Breast epithelium (tissue), 3 donors: ENCODE data around the gene SNX6.

ENCODE experiments used
- CTCF ChIP-seq, 3 donors: fragments of 450-650 bp; IDR thresholded peaks; one replicate each; pipeline ENCODE4 v1.5.1; 2016 to 2017; ENCODE audit warnings: antibody characterized with exemption in 3 of 3, mild to moderate bottlenecking in 3 of 3, moderate library complexity in 3 of 3
- POLR2A ChIP-seq: fragments of 450-650 bp; IDR thresholded peaks from one replicate; pipeline ENCODE4 v1.6.1; 2016; ENCODE audit warnings: antibody characterized with exemption, mild to moderate bottlenecking, moderate library complexity

DNA sequence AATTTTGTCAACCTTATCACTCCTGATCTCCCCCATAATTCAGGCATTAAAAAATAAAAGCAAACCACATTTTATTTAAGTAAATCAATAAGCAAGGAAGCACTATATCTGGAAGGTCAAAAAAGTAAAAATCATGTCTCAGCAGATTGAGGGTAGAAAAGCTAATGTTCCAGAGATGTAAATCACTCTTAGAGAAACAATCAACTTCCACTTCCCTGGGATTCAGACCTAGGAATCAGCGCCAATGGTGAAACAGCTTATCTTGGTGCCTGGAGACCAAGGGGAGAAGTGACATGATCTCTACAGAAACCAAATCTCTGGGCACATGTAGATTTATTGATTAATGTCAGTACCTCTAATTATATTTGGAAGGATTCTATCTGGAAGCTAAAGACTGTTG lies 10.9 kb upstream of the SNX6 start:
- no peak for TF ChIP-seq CTCF (IDR thresholded peaks at IDR 0.05)
- no peak for TF ChIP-seq POLR2A
